ENCODE results near the gene ZNF593OS. TPM values are rescaled to one million over a fixed set of nuclear protein-coding genes. Genes with fewer than 3 reads are reported as not detected.

Gene ZNF593OS
- total and polyA plus RNA-seq, 2 donors (not counting 3 experiments of a cell fraction or from before 2014, with no cell fraction given) = not detected

- Histone ChIP-seq H3K9ac (replicated peaks; ENCODE audit: extremely low read depth, insufficient read depth, low read length) (no peak overlapping the region), H3K79me2 (ENCODE audit: control insufficient read depth, insufficient read depth, low read length) (no peaks in the 10 kb centered on the region), H3K27ac (ENCODE audit: insufficient read depth, low read depth, low read length) (no peak overlapping the region), H4K20me1 (replicated peaks; ENCODE audit: control insufficient read depth, extremely low read depth, insufficient read depth, low read length) (no peaks in the 10 kb centered on the region), H3K4me1 (ENCODE audit: control insufficient read depth, extremely low read depth, insufficient read depth, low read length) (peaks cover 28% of the 10 kb centered on the region), H3K4me2 (ENCODE audit: insufficient read depth, low read length) (peak overlapping the region; percentile 63), H3K27me3 (ENCODE audit: control insufficient read depth in 2 of 2, insufficient read depth in 2 of 2, low read length in 2 of 2) (no peaks in the 10 kb centered on the region), H3K9me3 (replicated peaks; ENCODE audit: control insufficient read depth, insufficient read depth, low read length) (no peaks in the 10 kb centered on the region), H3K4me3 (replicated peaks in 1 of 3; ENCODE audit: insufficient read depth in 1 of 3, low read depth in 1 of 3, low read length in 3 of 3) (peak overlapping the region in 2 of 3 experiments; percentile 0 to 29), H2AFZ (ENCODE audit: low read depth, low read length) (peak overlapping the region; percentile 6), H3K36me3 (ENCODE audit: control insufficient read depth in 2 of 2, extremely low read depth in 1 of 2, insufficient read depth in 2 of 2, low read length in 2 of 2) (peaks cover 0 to 4% of the 10 kb centered on the region in 2 experiments), H3K9me1 (replicated peaks; ENCODE audit: control insufficient read depth, extremely low read depth, insufficient read depth, low read length) (no peaks in the 10 kb centered on the region)
- DNase-seq (ENCODE audit: low read depth, low spot score) (peak; percentile 25), FAIRE-seq (no peak)
- ChIA-PET CTCF (interaction anchor here (1.0 to 3.7 kb wide), 4 partner anchors 17 to 126 kb away, joined by 5 to 12 read pairs (median 7); no protein-coding TSS in a partner anchor), POLR2A (no interaction called here)
- TF ChIP-seq EZH2 (IDR thresholded peaks at IDR 0.05; ENCODE audit: borderline replicate concordance, low read depth, low read length, severe bottlenecking) (no peak), GATA2 (IDR thresholded peaks at IDR 0.05; ENCODE audit: insufficient read depth, insufficient read length, low read depth, low read length) (no peak), JUN (IDR thresholded peaks at IDR 0.05; ENCODE audit: borderline replicate concordance, insufficient read depth, insufficient read length, low read depth) (no peak), POLR2A (IDR thresholded peaks at IDR 0.05; ENCODE audit: low read depth, low read length) (no peak), POLR2AphosphoS5 (IDR thresholded peaks at IDR 0.05; ENCODE audit: insufficient read depth, low read depth, low read length) (no peak), MYC (IDR thresholded peaks at IDR 0.05; ENCODE audit: low read depth, low read length) (no peak), FOS (IDR thresholded peaks at IDR 0.05; ENCODE audit: borderline replicate concordance, insufficient read depth, low read length) (no peak), CTCF (IDR thresholded peaks at IDR 0.05; ENCODE audit: extremely low read depth in 1 of 2, insufficient read depth in 1 of 2, low read depth in 1 of 2, low read length in 2 of 2) (no peak)
- no TSS peak for BruUV-seq (replicated peaks)
- dilution Hi-C loops (cut with MboI; ENCODE audit: extremely low pct_ligation_motif_present, low sequenced_read_pairs) = no loop called here
- intact Hi-C loops (cut with micrococcal nuclease) = no loop called here
These were observed 9.4 kb downstream of the ZNF593OS start for GRCh38 chr1:26162220-26162709.

Measured in endothelial cell of umbilical vein (primary cell).